H1 (cell line): ENCODE data around the gene FGFBP3. TPM values are rescaled to one million over a fixed set of nuclear protein-coding genes. Genes with fewer than 3 reads are reported as not detected.

ENCODE experiments used
- CTCF ChIA-PET: fragments of 300-600 bp; sonication (Branson Sonifier 250); formaldehyde crosslinking; loops from one replicate; lab custom pipeline; 2021; ENCODE audit not compliant: partially characterized antibody; lab: Charles Lee
- POLR2A ChIA-PET: fragments of 300-600 bp; sonication (Branson Sonifier 250); formaldehyde crosslinking; loops from one replicate; lab custom pipeline; 2021; ENCODE audit warnings: inconsistent platforms; ENCODE audit not compliant: partially characterized antibody; lab: Charles Lee
- DNase-seq, 2 experiments: peaks; one replicate each; pipeline versions ENCODE4 v3.0.0 to v3.0.0-alpha.2; 2010 to 2022; ENCODE audit warnings: low spot score in 2 of 2, low read depth in 1 of 2, mixed read lengths in 1 of 2
- FAIRE-seq: peaks from 2 replicates; lab custom pipeline; 2011; peaks lifted over from hg19 to GRCh38; lab: Jason Lieb, UNC
- H2AFZ ChIP-seq: 2 replicates; pipeline ENCODE4 v1.8.1; 2012; ENCODE audit warnings: low read length, inconsistent platforms
- H2AK5ac ChIP-seq: 2 replicates; pipeline ENCODE4 v1.6.1; 2013; ENCODE audit warnings: low read depth, low read length
- H2BK120ac ChIP-seq: replicated peaks from 2 replicates; pipeline ENCODE3; 2013; ENCODE audit warnings: low read depth, low read length, inconsistent platforms
- H2BK12ac ChIP-seq: 2 replicates; pipeline ENCODE4 v1.6.1; 2013; ENCODE audit warnings: low read depth, low read length
- H2BK15ac ChIP-seq: 2 replicates; pipeline ENCODE4 v1.6.1; 2013; ENCODE audit warnings: low read length
- H2BK20ac ChIP-seq: 2 replicates; pipeline ENCODE4 v1.6.1; 2013; ENCODE audit warnings: low read length
- H2BK5ac ChIP-seq: 2 replicates; pipeline ENCODE4 v1.6.1; 2013; ENCODE audit warnings: low read depth, low read length
- H3K14ac ChIP-seq: 2 replicates; pipeline ENCODE4 v1.6.1; 2013; ENCODE audit warnings: inconsistent platforms; ENCODE audit not compliant: insufficient read length
- H3K18ac ChIP-seq: 2 replicates; pipeline ENCODE4 v1.6.1; 2013; ENCODE audit warnings: low read length; ENCODE audit errors: extremely low read depth
- H3K23ac ChIP-seq: 2 replicates; pipeline ENCODE4 v1.6.1; 2013; ENCODE audit warnings: inconsistent platforms; ENCODE audit not compliant: insufficient read length
- H3K23me2 ChIP-seq: 2 replicates; pipeline ENCODE4 v1.6.1; 2013; ENCODE audit warnings: low read depth, low read length
- H3K27ac ChIP-seq: 2 replicates; pipeline ENCODE4 v1.6.1; 2011; ENCODE audit warnings: low read depth, low read length, inconsistent platforms
- H3K27me3 ChIP-seq, 4 experiments: replicated peaks in 1 of 4; 1 replicate in 1 of 4; 2 replicates in 3 of 4; pipeline versions ENCODE4 v1.6.1 to v1.8.1; 2011 to 2013; ENCODE audit warnings: low read length in 3 of 4, mild to moderate bottlenecking in 3 of 4, inconsistent platforms in 2 of 4, mixed read lengths in 2 of 4, moderate library complexity in 1 of 4; ENCODE audit not compliant: control insufficient read depth in 3 of 4, insufficient read depth in 3 of 4; ENCODE audit errors: extremely low read depth in 1 of 4
- H3K36me3 ChIP-seq, 4 experiments: 2 replicates each; pipeline versions ENCODE4 v1.6.1 to v1.8.1; 2011 to 2013; ENCODE audit warnings: mild to moderate bottlenecking in 4 of 4, low read length in 3 of 4, moderate library complexity in 2 of 4, control low read depth in 1 of 4, inconsistent platforms in 1 of 4; ENCODE audit not compliant: insufficient read depth in 4 of 4, control insufficient read depth in 2 of 4
- H3K4ac ChIP-seq: replicated peaks from 2 replicates; pipeline ENCODE3; 2013; ENCODE audit warnings: low read length, low read depth, mixed read lengths, inconsistent platforms; ENCODE audit not compliant: insufficient read length
- H3K4me1 ChIP-seq, 4 experiments: replicated peaks in 1 of 4; 1 replicate in 1 of 4; 2 replicates in 3 of 4; pipeline versions ENCODE4 v1.6.1 to v1.8.1; 2011 to 2013; ENCODE audit warnings: low read length in 3 of 4, inconsistent platforms in 2 of 4, mixed read lengths in 1 of 4; ENCODE audit not compliant: insufficient read depth in 4 of 4, control insufficient read depth in 3 of 4
- H3K4me2 ChIP-seq, 2 experiments: 2 replicates each; pipeline versions ENCODE4 v1.6.1 to v1.8.1; 2011 to 2013; ENCODE audit warnings: low read depth in 2 of 2, low read length in 2 of 2, control low read depth in 1 of 2, inconsistent platforms in 1 of 2, mild to moderate bottlenecking in 1 of 2; ENCODE audit not compliant: insufficient read depth in 1 of 2
- H3K4me3 ChIP-seq, 4 experiments: fragments of 200-600, 300-600 bp in 1 of 4; sonication (generic), shearing (Covaris generic), sonication (Bioruptor Twin) in 1 of 4; 2 replicates each; pipeline versions ENCODE4 v1.5.1 to v1.8.1; 2011 to 2016; ENCODE audit warnings: low read length in 4 of 4, low read depth in 3 of 4, control low read depth in 2 of 4, inconsistent platforms in 2 of 4, mild to moderate bottlenecking in 2 of 4, mixed read lengths in 1 of 4, moderate library complexity in 1 of 4; ENCODE audit not compliant: insufficient read depth in 2 of 4; ENCODE audit errors: extremely low read depth in 1 of 4
- H3K56ac ChIP-seq: replicated peaks from 2 replicates; pipeline ENCODE3; 2013; ENCODE audit warnings: low read depth, mild to moderate bottlenecking, mixed read lengths, low read length, inconsistent platforms; ENCODE audit not compliant: insufficient read length
- H3K79me1 ChIP-seq: 2 replicates; pipeline ENCODE4 v1.6.1; 2013; ENCODE audit warnings: low read depth, low read length, control low read depth
- H3K79me2 ChIP-seq, 2 experiments: 2 replicates each; pipeline versions ENCODE4 v1.6.1 to v1.8.1; 2012 to 2013; ENCODE audit warnings: low read length in 2 of 2, mild to moderate bottlenecking in 2 of 2, inconsistent platforms in 1 of 2; ENCODE audit not compliant: insufficient read depth in 2 of 2, control insufficient read depth in 1 of 2
- H3K9ac ChIP-seq, 4 experiments: replicated peaks in 1 of 4; 1 replicate in 1 of 4; 2 replicates in 3 of 4; pipeline versions ENCODE4 v1.6.1 to v1.8.1; 2011 to 2013; ENCODE audit warnings: low read depth in 3 of 4, low read length in 3 of 4, control low read depth in 2 of 4, mild to moderate bottlenecking in 2 of 4, moderate library complexity in 2 of 4, inconsistent platforms in 1 of 4; ENCODE audit errors: extremely low read depth in 1 of 4
- H3K9me3 ChIP-seq, 2 experiments: 2 replicates each; pipeline versions ENCODE4 v1.6.1 to v1.8.1; 2012 to 2013; ENCODE audit warnings: mild to moderate bottlenecking in 2 of 2, moderate library complexity in 2 of 2, control low read depth in 1 of 2, inconsistent platforms in 1 of 2, low read depth in 1 of 2, low read length in 1 of 2, mixed read lengths in 1 of 2; ENCODE audit not compliant: insufficient read depth in 2 of 2
- H4K20me1 ChIP-seq, 2 experiments: replicated peaks in 1 of 2; 2 replicates each; pipeline versions ENCODE3 to v1.8.1; 2011 to 2013; ENCODE audit warnings: inconsistent platforms in 2 of 2, low read length in 2 of 2, mild to moderate bottlenecking in 1 of 2; ENCODE audit not compliant: insufficient read depth in 2 of 2, control insufficient read depth in 1 of 2
- H4K5ac ChIP-seq: 2 replicates; pipeline ENCODE4 v1.6.1; 2013; ENCODE audit warnings: low read length, low read depth, mixed read lengths, inconsistent platforms; ENCODE audit not compliant: insufficient read length
- H4K8ac ChIP-seq: 2 replicates; pipeline ENCODE4 v1.8.0; 2013; ENCODE audit warnings: mild to moderate bottlenecking, moderate library complexity, low read length, inconsistent platforms; ENCODE audit not compliant: insufficient read depth; ENCODE audit errors: extremely low read depth
- H4K91ac ChIP-seq: replicated peaks from 2 replicates; pipeline ENCODE3; 2013; ENCODE audit warnings: low read length, mixed read lengths, inconsistent platforms; ENCODE audit not compliant: insufficient read length
- SIRT6 ChIP-seq: IDR thresholded peaks from one replicate; pipeline ENCODE4 v1.7.1; 2012; ENCODE audit warnings: low read length, inconsistent platforms
- SIX5 ChIP-seq: IDR thresholded peaks from 2 replicates; pipeline ENCODE4 v1.6.1; 2011; ENCODE audit warnings: mild to moderate bottlenecking, low read depth, low read length
- WGBS, 2 experiments: shearing (Covaris generic) in 1 of 2; methylation state at CpG; one replicate each; pipeline versions ENCODE4 v1.1.6 to v1.1.7; 2013 to 2015; ENCODE audit warnings: low lambda C conversion rate in 2 of 2, mixed read lengths in 2 of 2, inconsistent platforms in 1 of 2, low coverage in 1 of 2, missing lambda C conversion rate in 1 of 2; ENCODE audit not compliant: insufficient replicate concordance in 2 of 2, insufficient coverage in 1 of 2, insufficient read length in 1 of 2; ENCODE audit errors: extremely low coverage in 1 of 2, missing lambda C conversion rate in 1 of 2; 5-methylcytosine and 5-hydroxymethylcytosine counted together
- polyA plus RNA-seq, 7 experiments: library from polyadenylated mRNA; depleted of rRNA in 3 of 7; stranded (reverse) in 5 of 7; unstranded in 2 of 7; fragments of >200 nt in 5 of 7; fragments of 200-250 nt in 2 of 7; gene quantifications; 1 replicate in 5 of 7; 2 replicates in 1 of 7; 4 replicates in 1 of 7; pipeline versions ENCODE4 v1.2.1 to v1.2.3, GENCODE V29; 2011 to 2013; ENCODE audit warnings: missing spikeins in 2 of 7, mixed read lengths in 2 of 7
- total RNA-seq: library from RNA; stranded (reverse); fragmentation: NEBNext Ultra II Directional; extraction: Animal tissue kit (Norgen Biotek cat#: 25700); gene quantifications from 2 replicates; pipeline ENCODE4 v1.2.1, GENCODE V29; 2021

The FGFBP3 gene
- total and polyA plus RNA-seq, 2 of the 8 experiments (the other 6 are each of a cell fraction or from before 2014, with no cell fraction given): 54.6 to 115 TPM

DNA sequence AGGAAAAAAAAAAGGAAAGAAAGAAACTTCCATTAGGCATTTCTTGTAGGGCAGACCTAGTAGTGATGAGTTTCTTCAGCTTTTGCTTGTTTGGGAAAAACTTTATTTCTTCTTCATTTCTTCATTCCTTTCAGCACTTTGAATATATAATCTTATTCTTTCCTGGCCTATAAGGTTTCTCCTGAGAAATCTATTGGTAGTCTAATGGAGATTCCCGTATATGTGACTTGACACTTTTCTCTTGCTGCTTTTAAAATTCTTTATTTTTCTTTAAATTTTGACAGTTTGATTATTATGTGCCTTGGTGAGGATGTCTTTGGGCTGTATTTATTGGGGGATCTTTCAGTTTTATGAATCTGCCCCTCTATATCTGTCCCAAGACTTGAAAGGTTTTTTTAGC lies 10.4 kb upstream of the FGFBP3 start:
- H3K4ac ChIP-seq: no peak overlapping the region
- H3K36me3 ChIP-seq: no peaks in the 10 kb centered on the region
- H3K56ac ChIP-seq: no peak overlapping the region
- H3K18ac ChIP-seq: no peak overlapping the region
- CTCF ChIA-PET: interaction anchor here (0.7 to 2.5 kb wide), 2 partner anchors 11 to 737 kb away, joined by 3 to 8 read pairs; no protein-coding TSS in a partner anchor
- 91% methylated on average over 1 of the region's 1 CpG; no CpG with 5 or more reads in 1 of the 2 experiments for WGBS, 2 experiments
- H3K79me1 ChIP-seq: no peaks in the 10 kb centered on the region
- POLR2A ChIA-PET: no interaction called here
- no peak overlapping the region for H4K5ac ChIP-seq
- H2BK15ac ChIP-seq: no peak overlapping the region
- no peak overlapping the region for H2BK20ac ChIP-seq
- no peak overlapping the region for H3K4me2 ChIP-seq
- H3K9me3 ChIP-seq: 0 out of 4 replicates have a peak, but pooled peaks cover 0 to 3% of the 10 kb centered on the region in 2 experiments
- FAIRE-seq: no peak
- H4K20me1 ChIP-seq: peaks cover 0 to under 1% of the 10 kb centered on the region in 2 experiments
- no peaks in the 10 kb centered on the region for H3K23me2 ChIP-seq
- H4K8ac ChIP-seq: no peak overlapping the region
- H3K23ac ChIP-seq: no peak overlapping the region
- TF ChIP-seq SIX5 (no peak), SIRT6 (no peak)
- H3K27ac ChIP-seq: no peak overlapping the region
- peaks cover 0 to 6% of the 10 kb centered on the region in 2 experiments; a peak in 2 of 4 replicates for H3K79me2 ChIP-seq
- no peak overlapping the region for H2AFZ ChIP-seq
- H4K91ac ChIP-seq: no peak overlapping the region
- no peak overlapping the region for H2BK5ac ChIP-seq
- H2BK12ac ChIP-seq: no peak overlapping the region
- DNase-seq: no peak
- H3K14ac ChIP-seq: no peak overlapping the region
- no peak overlapping the region for H2AK5ac ChIP-seq
- no peaks in the 10 kb centered on the region for H3K27me3 ChIP-seq
- H3K4me3 ChIP-seq: no peak overlapping the region
- no peaks in the 10 kb centered on the region; a peak in 1 of 7 replicates for H3K4me1 ChIP-seq
- H3K9ac ChIP-seq: no peak overlapping the region
- H2BK120ac ChIP-seq: no peak overlapping the region
